ENCODE measurements around the gene NFIX.

Gene NFIX

GRCh38 chr19:13008926-13009787, 13.9 kb downstream of the NFIX start:
- DNase-seq (ENCODE audit: low spot score), result no peak

GRCh38 chr19:13010038-13010991, 15.0 kb downstream of the NFIX start:
- DNase-seq (ENCODE audit: low spot score), result no peak

- DNase-seq (ENCODE audit: low spot score), result no peak
Measured at GRCh38 chr19:13010992-13011652, 15.8 kb downstream of the NFIX start.

- no peak for DNase-seq (ENCODE audit: low spot score)
Measured at GRCh38 chr19:13011653-13012389, 16.5 kb downstream of the NFIX start.

GRCh38 chr19:13012390-13012689, 17.1 kb downstream of the NFIX start:
- no peak for DNase-seq (ENCODE audit: low spot score)

- DNase-seq (ENCODE audit: low spot score), result peak; percentile 76
Measured at GRCh38 chr19:13012690-13013608, 17.7 kb downstream of the NFIX start.

- no peak for DNase-seq (ENCODE audit: low spot score)
Measured at GRCh38 chr19:13013649-13014048, 18.4 kb downstream of the NFIX start.

GRCh38 chr19:13014101-13014920, 19.0 kb downstream of the NFIX start:
- DNase-seq (ENCODE audit: low spot score), result no peak

- DNase-seq (ENCODE audit: low spot score), result no peak
Measured at GRCh38 chr19:13014921-13015280, 19.6 kb downstream of the NFIX start.

GRCh38 chr19:13015361-13016223, 20.3 kb downstream of the NFIX start:
- DNase-seq (ENCODE audit: low spot score), result no peak

GRCh38 chr19:13016245-13016627, 21.0 kb downstream of the NFIX start:
- DNase-seq (ENCODE audit: low spot score), result no peak

GRCh38 chr19:13016628-13017305, 21.5 kb downstream of the NFIX start:
- DNase-seq (ENCODE audit: low spot score), result no peak

- DNase-seq (ENCODE audit: low spot score), result no peak
Measured at GRCh38 chr19:13017306-13018034, 22.2 kb downstream of the NFIX start.

- DNase-seq (ENCODE audit: low spot score), result peak; percentile 72
Measured at GRCh38 chr19:13018035-13018914, 23.0 kb downstream of the NFIX start.

- DNase-seq (ENCODE audit: low spot score), result no peak
Measured at GRCh38 chr19:13019332-13019731, 24.1 kb downstream of the NFIX start.

- no peak for DNase-seq (ENCODE audit: low spot score)
Measured at GRCh38 chr19:13020002-13020414, 24.7 kb downstream of the NFIX start.
